B cell (primary cell): ENCODE measurements around the gene XXYLT1. TPM values are rescaled to one million over a fixed set of nuclear protein-coding genes. Genes with fewer than 3 reads are reported as not detected.

Experiments
- ATAC-seq: fragments of 200-7000 bp; cut with Tn5 transposase; one replicate; pipeline ENCODE4 v1.10.0; 2021; ENCODE audit warnings: low read depth, mild to moderate bottlenecking, moderate number of reproducible peaks, moderate library complexity
- CTCF ChIA-PET: fragments of 350-600 bp; sonication (Branson Sonifier 250); formaldehyde crosslinking; loops from one replicate; lab custom pipeline; 2021; ENCODE audit warnings: antibody characterized with exemption, inconsistent platforms; lab: Charles Lee
- POLR2A ChIA-PET: fragments of 350-600 bp; sonication (Branson Sonifier 250); formaldehyde crosslinking; loops from one replicate; lab custom pipeline; 2021; ENCODE audit warnings: antibody characterized with exemption; lab: Charles Lee
- DNase-seq: peaks from one replicate; pipeline ENCODE4 v3.0.0; 2013
- H2AFZ ChIP-seq: 2 replicates; pipeline ENCODE4 v1.6.1; 2012; ENCODE audit warnings: mild to moderate bottlenecking, low read depth, low read length; ENCODE audit not compliant: insufficient read depth, poor library complexity, severe bottlenecking
- H3K27ac ChIP-seq, 2 donors: 1 replicate in 1 of 2; 2 replicates in 1 of 2; pipeline ENCODE4 v1.5.1; 2012 to 2013; ENCODE audit warnings: low read length in 2 of 2, mild to moderate bottlenecking in 2 of 2, moderate library complexity in 1 of 2
- H3K27me3 ChIP-seq, 4 experiments: fragments of 200-600 bp in 1 of 4; sonication (generic) in 1 of 4; replicated peaks in 1 of 4; 1 replicate in 2 of 4; 2 replicates in 2 of 4; pipeline versions ENCODE4 v1.6.1 to v1.7.0; 2013 to 2016; ENCODE audit warnings: low read length in 3 of 4, mild to moderate bottlenecking in 2 of 4, mixed read lengths in 1 of 4, moderate library complexity in 1 of 4; ENCODE audit not compliant: insufficient read depth in 4 of 4, control insufficient read depth in 3 of 4; ENCODE audit errors: control extremely low read depth in 1 of 4
- H3K36me3 ChIP-seq, 2 experiments: replicated peaks in 1 of 2; 1 replicate in 1 of 2; 2 replicates in 1 of 2; pipeline versions ENCODE4 v1.6.1 to v1.7.1; 2013; ENCODE audit warnings: low read length in 1 of 2; ENCODE audit not compliant: insufficient read depth in 2 of 2, control insufficient read depth in 1 of 2; ENCODE audit errors: control extremely low read depth in 1 of 2, extremely low read depth in 1 of 2
- H3K4me1 ChIP-seq, 2 donors: fragments of 200-600 bp in 1 of 2; sonication (generic) in 1 of 2; 1 replicate in 1 of 2; 2 replicates in 1 of 2; pipeline versions ENCODE4 v1.5.1 to v1.6.1; 2013 to 2017; ENCODE audit warnings: low read length in 2 of 2; ENCODE audit not compliant: control insufficient read depth in 2 of 2, insufficient read depth in 2 of 2
- H3K4me2 ChIP-seq: replicated peaks from 2 replicates; pipeline ENCODE3; 2012; ENCODE audit warnings: mild to moderate bottlenecking, low read depth, low read length; ENCODE audit not compliant: poor library complexity, severe bottlenecking
- H3K4me3 ChIP-seq, 5 experiments: fragments of 200-600 bp in 1 of 5; sonication (generic) in 1 of 5; 1 replicate in 3 of 5; 2 replicates in 2 of 5; pipeline versions ENCODE4 v1.5.1 to v1.7.0; 2011 to 2016; ENCODE audit warnings: low read length in 4 of 5, mild to moderate bottlenecking in 4 of 5, low read depth in 2 of 5, control low read depth in 1 of 5, moderate library complexity in 1 of 5; ENCODE audit not compliant: insufficient read depth in 1 of 5; ENCODE audit errors: control extremely low read depth in 1 of 5, extremely low read depth in 1 of 5
- H3K79me2 ChIP-seq: fragments of 200-600 bp; sonication (generic); one replicate; pipeline ENCODE4 v1.6.0; 2016; ENCODE audit warnings: low read length; ENCODE audit not compliant: control insufficient read depth, insufficient read depth
- H3K9ac ChIP-seq: fragments of 200-600 bp; sonication (generic); 2 replicates; pipeline ENCODE4 v1.6.1; 2017; ENCODE audit warnings: mild to moderate bottlenecking, low read length, moderate library complexity
- H3K9me3 ChIP-seq, 3 donors: one replicate each; pipeline versions ENCODE4 v1.6.1 to v1.7.1; 2013; ENCODE audit warnings: low read length in 2 of 3; ENCODE audit not compliant: control insufficient read depth in 2 of 3, insufficient read depth in 1 of 3; ENCODE audit errors: control extremely low read depth in 1 of 3
- H4K20me1 ChIP-seq: 2 replicates; pipeline ENCODE4 v1.6.0; 2012; ENCODE audit warnings: mild to moderate bottlenecking, low read length; ENCODE audit not compliant: insufficient read depth, control insufficient read depth, poor library complexity, severe bottlenecking
- H3K27ac Mint-ChIP-seq: one replicate; pipeline ENCODE4 v1.8.0; 2021; ENCODE audit warnings: mixed read lengths
- H3K27me3 Mint-ChIP-seq: one replicate; pipeline ENCODE4 v1.8.0; 2021; ENCODE audit warnings: mixed read lengths
- H3K4me1 Mint-ChIP-seq: one replicate; pipeline ENCODE4 v1.8.0; 2021; ENCODE audit warnings: mixed read lengths
- H3K4me3 Mint-ChIP-seq: one replicate; pipeline ENCODE4 v1.8.0; 2021; ENCODE audit warnings: mixed read lengths
- H3K9me3 Mint-ChIP-seq: one replicate; pipeline ENCODE4 v1.8.0; 2022; ENCODE audit warnings: mixed read lengths; ENCODE audit not compliant: insufficient read depth
- EZH2 ChIP-seq: IDR thresholded peaks from 2 replicates; pipeline ENCODE4 v1.6.1; 2012; ENCODE audit warnings: borderline replicate concordance, low read depth, mild to moderate bottlenecking, moderate library complexity, low read length; ENCODE audit not compliant: insufficient read depth, poor library complexity, severe bottlenecking
- WGBS: methylation state at CpG from one replicate; pipeline ENCODE4 v1.1.5; 2013; ENCODE audit warnings: missing lambda C conversion rate; ENCODE audit not compliant: insufficient coverage; 5-methylcytosine and 5-hydroxymethylcytosine counted together
- intact Hi-C: fragments of 100-400 bp; cut with micrococcal nuclease; formaldehyde crosslinking; loops from one replicate; pipeline ENCODE4 v1.10.0; 2022
- polyA plus RNA-seq: library from polyadenylated mRNA; depleted of rRNA; stranded (reverse); fragments of >200 nt; gene quantifications from 2 replicates; pipeline ENCODE4 v1.2.3, GENCODE V29; 2012
- total RNA-seq, 2 donors: library from RNA; stranded (reverse); fragments of 120-200 nt in 1 of 2; gene quantifications; 1 replicate in 1 of 2; 2 replicates in 1 of 2; pipeline versions ENCODE4 v1.2.3 to v1.2.4, GENCODE V29; 2013 to 2022
- TF ChIP-seq, protein P1 (sequence below): fragments of 200-600 bp; IDR thresholded peaks from one replicate; pipeline ENCODE4 v1.8.0; 2022; ENCODE audit warnings: antibody characterized with exemption, mild to moderate bottlenecking

XXYLT1 gene
- total and polyA plus RNA-seq, 2 donors (not counting 1 experiment from before 2014, with no cell fraction given) = 2.6 to 11.2 TPM

DNA sequence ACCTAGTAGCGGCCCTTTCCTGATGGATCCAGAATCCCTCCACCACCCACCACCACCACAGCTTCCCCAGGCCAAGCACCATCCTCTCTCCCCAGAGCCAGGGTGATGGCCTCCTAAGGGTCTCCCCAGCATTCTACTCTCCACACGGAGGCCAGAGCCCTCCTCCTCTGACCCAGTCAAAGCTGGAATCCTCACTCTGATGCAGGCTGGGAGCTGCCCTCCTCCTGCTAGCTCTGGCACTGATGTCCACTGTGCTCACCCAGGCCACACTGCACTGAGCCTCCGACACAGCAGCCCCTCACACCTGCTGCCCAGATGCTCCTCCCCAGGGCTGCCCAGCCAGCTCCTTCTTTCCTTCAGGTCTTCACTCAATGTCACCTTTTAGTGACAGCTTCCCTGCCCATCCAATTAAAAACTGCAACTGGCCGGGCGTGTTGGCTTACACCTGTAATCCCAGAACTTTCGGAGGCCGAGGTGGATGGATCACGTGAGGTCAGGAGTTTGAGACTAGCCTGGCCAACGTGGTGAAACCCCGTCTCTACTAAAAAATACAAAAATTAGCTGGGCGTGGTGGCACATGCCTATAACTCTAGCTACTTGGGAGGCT lies 21.0 kb downstream of the XXYLT1 start:
- Mint-ChIP-seq H3K27me3 (no peaks in the 10 kb centered on the region), H3K27ac (no peak overlapping the region), H3K4me3 (no peak overlapping the region), H3K4me1 (peaks cover 19% of the 10 kb centered on the region), H3K9me3 (no peaks in the 10 kb centered on the region)
- ChIA-PET POLR2A (interaction anchor here (1.2 kb wide), 1 partner anchor 93 kb away, joined by 9 read pairs; no protein-coding TSS in a partner anchor), CTCF (interaction anchor here (0.9 to 4.4 kb wide), 7 partner anchors 90 to 567 kb away, joined by 3 to 26 read pairs (median 6); no protein-coding TSS in a partner anchor)
- no peak overlapping the region for H2AFZ ChIP-seq
- H3K9ac ChIP-seq = no peak overlapping the region
- H3K4me1 ChIP-seq = peaks cover 8 to 11% of the 10 kb centered on the region in 2 donors
- H3K27me3 ChIP-seq = no peaks in the 10 kb centered on the region
- 94% methylated on average over 11 of the region's 11 CpGs for WGBS
- no peak for ATAC-seq
- intact Hi-C loops = no loop called here
- H3K4me3 ChIP-seq = no peak overlapping the region
- no peak for DNase-seq
- no peak overlapping the region for H3K4me2 ChIP-seq
- no peak overlapping the region for H3K27ac ChIP-seq
- peaks cover 0 to 11% (median 0%) of the 10 kb centered on the region in 3 donors for H3K9me3 ChIP-seq
- H3K36me3 ChIP-seq = no peaks in the 10 kb centered on the region
- no peaks in the 10 kb centered on the region for H3K79me2 ChIP-seq
- TF ChIP-seq, protein P1, sequence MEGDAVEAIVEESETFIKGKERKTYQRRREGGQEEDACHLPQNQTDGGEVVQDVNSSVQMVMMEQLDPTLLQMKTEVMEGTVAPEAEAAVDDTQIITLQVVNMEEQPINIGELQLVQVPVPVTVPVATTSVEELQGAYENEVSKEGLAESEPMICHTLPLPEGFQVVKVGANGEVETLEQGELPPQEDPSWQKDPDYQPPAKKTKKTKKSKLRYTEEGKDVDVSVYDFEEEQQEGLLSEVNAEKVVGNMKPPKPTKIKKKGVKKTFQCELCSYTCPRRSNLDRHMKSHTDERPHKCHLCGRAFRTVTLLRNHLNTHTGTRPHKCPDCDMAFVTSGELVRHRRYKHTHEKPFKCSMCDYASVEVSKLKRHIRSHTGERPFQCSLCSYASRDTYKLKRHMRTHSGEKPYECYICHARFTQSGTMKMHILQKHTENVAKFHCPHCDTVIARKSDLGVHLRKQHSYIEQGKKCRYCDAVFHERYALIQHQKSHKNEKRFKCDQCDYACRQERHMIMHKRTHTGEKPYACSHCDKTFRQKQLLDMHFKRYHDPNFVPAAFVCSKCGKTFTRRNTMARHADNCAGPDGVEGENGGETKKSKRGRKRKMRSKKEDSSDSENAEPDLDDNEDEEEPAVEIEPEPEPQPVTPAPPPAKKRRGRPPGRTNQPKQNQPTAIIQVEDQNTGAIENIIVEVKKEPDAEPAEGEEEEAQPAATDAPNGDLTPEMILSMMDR = no peak
- TF ChIP-seq EZH2 = no peak
- H4K20me1 ChIP-seq = no peaks in the 10 kb centered on the region

DNA sequence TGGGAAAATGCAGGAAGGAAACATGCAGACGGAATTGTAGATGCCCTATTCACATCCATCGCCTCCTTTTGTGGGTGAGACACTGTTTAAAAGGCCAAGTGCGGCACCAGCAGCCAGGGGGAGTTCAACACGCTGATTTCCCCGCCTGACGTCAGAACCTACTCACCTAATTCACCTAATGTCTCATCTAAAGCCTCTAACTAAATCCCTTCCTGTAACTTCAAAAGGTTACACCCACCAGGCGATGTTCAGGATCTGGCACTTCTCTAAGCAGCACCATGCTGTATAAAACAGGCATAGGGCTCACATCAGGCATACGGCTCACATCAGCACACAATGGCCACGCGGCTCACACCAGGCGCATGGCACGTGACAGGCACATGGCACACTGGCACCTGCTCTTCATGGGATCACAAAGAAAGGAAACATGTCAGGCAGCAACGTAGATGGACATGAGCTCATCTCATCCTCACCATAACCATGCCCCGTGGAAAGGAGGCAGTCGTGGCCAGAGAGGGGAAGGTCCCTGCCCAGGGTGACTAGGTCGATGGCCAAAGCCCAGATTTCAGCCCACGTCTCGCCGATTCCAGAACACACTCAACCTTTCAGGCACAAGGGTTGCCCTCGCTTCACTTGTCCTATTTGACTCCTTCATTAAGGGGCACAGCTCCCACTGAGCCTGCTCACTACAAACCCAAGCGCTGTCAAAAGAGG lies 21.7 kb downstream of the XXYLT1 start:
- TF ChIP-seq, protein P1 = no peak
- TF ChIP-seq EZH2 = no peak
- intact Hi-C loops = no loop called here
- no peak overlapping the region for H2AFZ ChIP-seq
- ChIA-PET CTCF (interaction anchor here (1.7 to 4.4 kb wide), 4 partner anchors 89 to 566 kb away, joined by 5 to 26 read pairs (median 10); no protein-coding TSS in a partner anchor), POLR2A (interaction anchor here (0.6 to 1.2 kb wide), 2 partner anchors 92 to 303 kb away, joined by 7 to 9 read pairs; no protein-coding TSS in a partner anchor)
- H3K9me3 ChIP-seq = peaks cover 0 to 11% (median 0%) of the 10 kb centered on the region in 3 donors
- H3K36me3 ChIP-seq = no peaks in the 10 kb centered on the region
- no peak overlapping the region for H3K4me3 Mint-ChIP-seq
- no peak overlapping the region for H3K27ac ChIP-seq
- H3K4me3 ChIP-seq = no peak overlapping the region
- no peaks in the 10 kb centered on the region for H3K9me3 Mint-ChIP-seq
- H3K4me1 ChIP-seq = peaks cover 8 to 11% of the 10 kb centered on the region in 2 donors
- no peaks in the 10 kb centered on the region for H3K27me3 ChIP-seq
- WGBS = 97% methylated on average over 18 of the region's 21 CpGs
- H3K9ac ChIP-seq = no peak overlapping the region
- peaks cover 19% of the 10 kb centered on the region for H3K4me1 Mint-ChIP-seq
- H3K27me3 Mint-ChIP-seq = no peaks in the 10 kb centered on the region
- H4K20me1 ChIP-seq = no peaks in the 10 kb centered on the region
- no peaks in the 10 kb centered on the region for H3K79me2 ChIP-seq
- H3K27ac Mint-ChIP-seq = no peak overlapping the region
- DNase-seq (no peak), ATAC-seq (no peak)
- no peak overlapping the region for H3K4me2 ChIP-seq
